Stimulated activated CD8-positive, alpha-beta memory T cell treated with anti-CD3 and anti-CD28 coated beads, Interleukin-7, amount 100 ng/mL, for 1 hour (primary cell): ENCODE measurements around the gene ROPN1B.
A peak's percentile ranks its signal among the peaks of the same experiment; 100 is the strongest.
"Not testable (repeated sequence)": the region's sequence is repeated elsewhere in the genome, so short reads cannot be mapped to it uniquely, and the experiment has no call there.

ENCODE experiments used
- DNase-seq, 2 donors: peaks; one replicate each; pipeline ENCODE4 v3.0.0-alpha.2; 2020; ENCODE audit warnings: low read depth in 2 of 2

Gene ROPN1B

DNA sequence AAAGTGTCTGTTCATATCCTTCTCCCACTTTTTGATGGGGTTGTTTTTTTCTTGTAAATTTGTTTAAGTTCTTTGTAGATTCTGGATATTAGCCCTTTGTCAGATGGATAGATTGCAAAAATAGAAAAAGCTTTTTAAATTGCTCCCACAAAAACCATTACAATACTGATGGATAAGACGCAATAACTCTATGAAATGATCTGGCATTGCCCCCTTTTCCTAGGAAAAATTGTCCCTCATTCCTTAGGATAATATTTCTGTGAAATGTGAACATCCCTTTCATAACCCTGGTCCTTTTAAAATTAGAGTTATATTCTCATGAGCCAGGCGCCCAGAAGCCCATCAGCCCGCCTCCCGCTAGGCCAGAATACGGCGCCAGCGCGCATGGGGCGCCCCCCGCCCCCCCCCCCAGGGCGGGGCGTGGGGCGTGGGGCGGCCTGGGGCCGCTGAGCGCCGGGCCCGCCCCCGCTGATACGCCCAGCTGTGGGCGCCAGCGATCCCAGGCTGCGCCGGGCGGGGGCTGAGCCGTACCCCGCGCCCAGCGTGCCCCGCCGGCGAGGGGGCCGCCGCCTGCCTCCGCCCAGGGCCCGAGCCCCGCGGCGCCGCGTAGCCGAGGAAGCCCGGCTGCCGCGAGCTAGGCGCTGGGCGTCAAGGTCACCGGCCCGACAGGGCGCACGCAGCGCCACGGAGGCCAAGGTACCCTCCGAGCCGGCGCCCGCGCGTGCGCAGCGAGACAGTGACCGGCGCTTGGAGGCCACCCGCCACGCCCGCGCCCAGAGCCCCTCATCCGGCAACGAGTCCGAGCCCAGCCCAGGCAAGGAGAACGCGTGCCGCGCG is 11.1 kb upstream of the ROPN1B start:
- no peak for DNase-seq

DNA sequence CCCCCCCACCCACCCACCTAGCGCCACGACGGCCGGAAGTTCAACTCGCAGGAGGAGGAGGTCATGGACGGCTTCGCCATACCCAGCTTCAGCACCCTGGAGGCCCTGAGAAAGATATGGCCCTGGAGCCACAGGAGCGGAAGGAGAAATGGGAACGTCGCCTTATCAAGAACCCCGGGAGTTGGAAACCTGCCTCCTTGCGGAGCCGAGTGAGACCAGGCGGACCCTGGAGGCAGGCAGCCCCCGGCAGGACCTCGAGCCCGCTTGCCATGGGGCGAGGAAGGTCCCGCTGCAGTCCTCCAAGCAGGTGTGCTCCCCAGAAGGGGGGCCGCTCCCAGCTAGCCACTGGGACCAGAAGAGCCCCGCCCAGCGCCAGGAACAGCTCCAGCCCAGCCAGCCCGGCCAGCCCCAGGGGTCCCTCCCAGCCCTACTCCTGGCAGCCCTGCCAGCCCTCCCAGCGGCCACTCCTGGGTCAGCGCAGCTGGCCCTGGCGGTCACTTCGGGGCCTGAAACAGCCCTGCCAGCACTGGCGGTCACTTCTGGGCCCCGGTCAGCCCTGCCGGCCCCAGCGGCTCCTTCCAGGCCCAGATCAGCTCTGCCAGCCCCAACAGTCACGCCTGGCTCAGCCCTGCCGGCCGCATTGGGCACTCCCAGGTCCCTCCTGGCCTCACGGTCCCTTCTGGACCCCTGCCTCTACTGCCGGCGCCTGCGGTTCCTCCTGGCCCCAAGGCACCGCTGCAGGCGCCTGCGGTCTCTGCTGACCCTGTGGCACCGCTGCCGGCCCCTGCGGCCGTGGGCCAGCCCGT is 10.3 kb upstream of the ROPN1B start:
- DNase-seq: no peak

DNA sequence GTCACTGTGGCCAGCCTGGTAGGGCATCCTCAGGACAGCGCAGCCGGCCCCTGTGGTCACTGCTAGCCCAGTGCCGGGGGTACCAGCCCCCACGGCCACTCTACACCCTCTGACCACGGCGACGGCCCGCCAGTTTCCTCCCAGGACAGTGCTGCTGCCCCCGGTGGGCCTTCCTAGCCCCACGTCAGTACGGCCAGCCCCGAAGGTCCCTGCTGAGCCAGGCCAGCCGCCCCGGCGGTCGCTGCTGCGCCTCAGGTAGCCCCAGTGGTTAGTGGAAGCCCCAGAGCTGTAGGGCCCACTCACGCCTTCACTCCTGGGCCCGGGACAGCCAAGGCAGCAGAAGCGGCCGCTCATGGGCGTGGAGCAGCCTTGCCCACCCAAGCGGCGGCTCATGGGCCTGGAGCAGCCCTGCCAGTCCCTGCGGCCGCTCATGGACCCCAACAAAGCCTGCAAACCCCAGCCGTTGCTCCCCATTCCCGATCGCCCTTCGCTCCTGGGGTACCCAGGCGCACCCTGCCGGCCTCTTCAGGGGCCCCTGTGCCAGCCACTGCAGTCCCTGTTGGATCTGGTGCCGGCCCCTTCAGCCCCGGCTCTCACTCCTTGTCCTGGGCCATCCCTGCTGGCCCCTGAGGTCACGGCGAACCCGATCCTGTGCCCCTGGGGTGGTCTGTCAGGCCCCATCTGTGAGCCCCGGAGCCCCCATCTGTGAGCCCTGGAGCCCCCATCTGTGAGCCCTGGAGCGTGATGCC is 9.5 kb upstream of the ROPN1B start:
- DNase-seq: no peak

DNA sequence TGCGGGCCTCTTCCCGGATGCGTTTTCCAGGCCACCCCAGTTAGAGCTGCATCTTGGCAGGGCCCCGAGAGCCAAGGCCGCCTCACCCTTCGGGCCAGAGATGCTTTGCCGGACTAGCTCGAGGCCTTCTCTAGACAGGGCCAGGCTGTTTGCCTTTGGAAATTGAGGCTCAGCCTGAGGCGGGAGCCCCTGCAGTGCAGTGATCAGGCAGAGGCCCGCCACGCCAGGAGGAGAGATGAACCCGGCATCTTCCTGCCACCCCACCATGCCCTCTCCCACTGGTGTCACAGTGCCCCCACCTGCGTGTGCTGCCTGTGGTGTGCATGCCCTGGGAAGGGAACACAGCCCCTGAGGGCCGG is 8.9 kb upstream of the ROPN1B start:
- DNase-seq: no peak

DNA sequence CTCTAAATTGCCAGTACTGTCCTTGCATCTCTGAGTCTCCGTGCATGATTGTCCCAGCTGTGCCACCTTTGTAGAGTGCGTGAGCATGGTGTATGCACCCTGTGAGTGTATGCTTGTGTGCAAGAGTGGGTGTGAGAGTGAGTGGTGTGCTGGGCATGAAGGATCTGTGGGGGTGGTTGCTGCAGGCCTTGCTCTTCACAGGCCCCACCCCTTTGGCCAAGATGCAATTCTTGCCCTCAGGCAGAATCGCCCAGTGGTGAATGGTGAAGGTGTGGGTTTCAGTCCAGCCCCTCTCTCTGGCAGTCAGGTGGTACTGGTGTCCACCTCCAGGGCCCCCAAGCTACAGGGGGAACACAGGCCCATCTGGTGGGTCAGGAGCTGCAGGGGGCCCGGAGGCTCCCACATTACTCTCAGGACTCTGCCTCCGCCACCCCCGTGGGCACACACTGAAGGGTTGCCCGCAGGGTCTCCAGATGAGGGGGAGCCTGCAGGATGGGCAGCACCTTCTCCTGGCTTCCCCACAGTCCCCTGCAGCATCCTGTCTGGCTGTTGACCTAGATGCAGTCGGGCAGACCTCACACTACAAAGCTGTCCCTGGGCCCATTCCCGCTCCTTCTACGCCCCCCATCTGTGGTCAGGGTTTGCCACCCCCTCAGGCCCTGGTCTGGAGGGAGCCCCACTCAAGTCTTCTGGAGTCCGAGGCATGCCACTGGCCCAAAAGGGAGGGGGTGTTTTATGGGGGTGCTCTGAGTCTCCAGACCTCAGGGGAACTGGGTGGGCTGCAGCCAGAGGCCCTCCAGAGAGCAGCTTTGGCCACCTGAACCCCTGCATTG is 8.3 kb upstream of the ROPN1B start:
- no peak for DNase-seq

DNA sequence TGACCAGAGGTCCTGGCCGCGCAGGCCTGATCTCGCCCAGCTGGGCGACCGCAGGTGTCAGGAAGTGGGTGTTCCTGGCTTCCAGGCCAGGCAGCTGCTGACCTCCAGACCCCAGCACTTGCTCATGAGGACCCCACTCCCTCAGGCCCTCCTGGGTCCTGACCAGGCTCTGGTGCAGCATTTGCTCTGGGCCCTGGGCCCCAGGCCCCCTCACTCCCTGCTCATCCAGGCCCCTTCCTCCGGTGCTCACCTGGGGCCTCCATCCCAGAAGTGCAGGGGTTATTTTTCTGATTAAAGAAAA is 7.7 kb upstream of the ROPN1B start:
- no peak for DNase-seq

DNA sequence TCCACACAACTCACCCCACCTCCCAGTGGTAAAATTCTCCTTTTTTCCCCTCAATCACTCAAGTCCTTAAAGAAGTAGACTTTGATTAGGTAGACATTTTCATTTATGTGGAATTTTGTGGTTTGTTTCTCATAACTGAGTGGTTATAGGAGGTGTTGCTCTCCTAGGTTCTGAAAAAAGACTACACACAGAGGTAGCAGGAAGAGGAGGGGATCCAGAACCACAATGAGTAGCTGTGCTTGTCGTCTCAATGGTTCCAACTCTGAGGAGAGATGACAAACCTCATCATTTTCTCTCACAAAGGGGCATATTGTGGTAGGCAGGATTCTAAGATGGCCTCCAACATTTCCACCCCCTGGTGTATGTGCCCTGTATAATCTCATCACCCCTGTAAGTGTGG is 5.1 kb upstream of the ROPN1B start:
- DNase-seq: not testable (repeated sequence)

DNA sequence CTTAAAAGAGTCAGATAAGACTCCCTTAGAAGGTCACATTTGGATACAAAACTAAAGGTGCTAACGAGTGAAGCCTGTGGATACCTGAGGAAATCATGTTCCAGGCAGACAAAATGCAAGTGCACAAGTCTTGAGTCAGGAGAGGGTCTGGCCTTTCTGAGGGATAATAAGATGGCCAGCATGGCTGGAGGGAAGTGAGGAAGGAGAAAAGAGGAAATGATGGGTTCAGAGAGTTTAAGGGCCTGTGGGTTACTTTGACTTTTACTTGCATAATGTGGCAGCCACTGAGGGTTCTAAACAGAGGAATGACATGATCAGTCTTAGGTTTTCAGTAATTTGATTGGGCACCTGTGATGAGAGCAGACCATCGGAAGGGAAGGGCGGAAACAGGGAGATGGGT is 3.5 kb upstream of the ROPN1B start:
- DNase-seq: no peak

DNA sequence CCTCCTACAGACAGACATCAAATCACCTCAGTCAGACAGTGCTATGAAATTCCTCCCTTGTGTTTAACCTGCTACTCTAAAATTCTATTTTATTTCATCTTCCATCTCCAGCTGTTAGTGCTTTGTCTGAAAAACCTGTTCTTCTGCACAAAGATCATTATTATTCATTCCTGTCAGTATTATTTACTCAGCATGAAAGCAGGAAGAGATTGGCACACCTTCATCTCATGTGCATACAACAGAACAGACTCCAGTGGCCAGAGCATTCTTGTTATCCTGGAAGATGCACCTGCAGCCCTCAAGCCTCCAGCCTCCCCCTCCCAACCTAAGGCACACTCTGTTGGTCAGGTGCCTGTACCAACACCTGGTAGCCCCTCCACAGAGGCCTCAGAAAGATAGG is 1.8 kb upstream of the ROPN1B start:
- DNase-seq: no peak

DNA sequence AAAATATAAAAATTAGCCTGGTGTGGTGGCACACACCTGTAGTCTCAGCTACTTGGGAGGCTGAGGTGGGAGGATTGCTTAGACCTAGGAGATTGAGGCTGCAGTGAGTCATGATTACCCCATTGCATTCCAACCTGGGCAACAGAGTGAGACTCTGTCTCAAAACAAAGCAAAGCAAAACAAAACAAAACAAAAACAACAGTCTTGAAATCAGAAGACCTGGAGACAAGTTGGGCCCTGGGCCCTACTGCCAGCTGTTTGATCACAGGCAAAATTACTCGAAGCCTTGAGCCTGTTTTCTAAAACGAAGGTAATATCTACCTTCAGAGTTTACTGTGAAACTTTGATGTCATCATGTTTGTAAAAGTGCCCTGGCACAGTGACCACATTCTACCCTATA is 857 bp upstream of the ROPN1B start:
- not testable (repeated sequence) for DNase-seq

DNA sequence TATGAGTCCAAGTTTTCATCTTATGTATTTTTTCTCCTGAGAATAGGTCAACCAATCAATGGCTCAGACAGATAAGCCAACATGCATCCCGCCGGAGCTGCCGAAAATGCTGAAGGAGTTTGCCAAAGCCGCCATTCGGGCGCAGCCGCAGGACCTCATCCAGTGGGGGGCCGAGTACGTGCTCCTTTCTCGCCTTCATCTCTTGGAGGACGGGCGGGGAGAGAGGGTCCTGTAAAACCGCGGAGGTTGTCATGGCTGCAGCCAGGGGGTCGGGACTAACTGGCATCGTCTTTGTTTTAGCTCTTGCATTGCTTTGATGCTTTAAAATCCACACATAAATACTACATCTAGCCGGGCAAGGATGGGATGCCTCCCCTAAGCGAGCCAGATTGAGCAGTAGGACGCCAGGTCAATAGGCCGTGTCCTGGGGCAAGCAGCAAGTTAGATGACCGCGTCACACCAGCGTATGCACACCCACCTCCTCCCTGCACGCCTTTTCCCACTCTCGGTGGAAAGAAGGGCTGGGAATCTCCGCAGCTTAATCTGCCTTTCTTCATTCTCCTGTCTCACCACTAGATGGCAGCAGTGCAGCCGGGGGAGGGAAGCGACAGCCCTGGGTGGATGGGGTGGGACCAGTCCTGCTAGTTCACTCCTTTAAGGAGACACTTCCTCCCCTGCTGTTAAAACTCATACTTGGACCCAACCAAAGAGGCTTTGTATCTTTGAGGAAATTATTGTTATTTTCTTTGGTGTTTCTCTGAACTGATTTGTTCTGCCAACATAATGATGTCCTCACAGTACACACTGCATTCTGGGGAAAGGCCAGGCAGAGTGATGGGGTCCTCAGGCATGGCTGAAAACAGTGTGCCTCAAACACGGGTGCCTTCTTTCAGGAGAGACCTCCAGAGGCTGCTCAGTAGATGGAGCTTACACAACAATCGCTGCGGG is 3.3 kb downstream of the ROPN1B start:
- DNase-seq: not testable (repeated sequence)

DNA sequence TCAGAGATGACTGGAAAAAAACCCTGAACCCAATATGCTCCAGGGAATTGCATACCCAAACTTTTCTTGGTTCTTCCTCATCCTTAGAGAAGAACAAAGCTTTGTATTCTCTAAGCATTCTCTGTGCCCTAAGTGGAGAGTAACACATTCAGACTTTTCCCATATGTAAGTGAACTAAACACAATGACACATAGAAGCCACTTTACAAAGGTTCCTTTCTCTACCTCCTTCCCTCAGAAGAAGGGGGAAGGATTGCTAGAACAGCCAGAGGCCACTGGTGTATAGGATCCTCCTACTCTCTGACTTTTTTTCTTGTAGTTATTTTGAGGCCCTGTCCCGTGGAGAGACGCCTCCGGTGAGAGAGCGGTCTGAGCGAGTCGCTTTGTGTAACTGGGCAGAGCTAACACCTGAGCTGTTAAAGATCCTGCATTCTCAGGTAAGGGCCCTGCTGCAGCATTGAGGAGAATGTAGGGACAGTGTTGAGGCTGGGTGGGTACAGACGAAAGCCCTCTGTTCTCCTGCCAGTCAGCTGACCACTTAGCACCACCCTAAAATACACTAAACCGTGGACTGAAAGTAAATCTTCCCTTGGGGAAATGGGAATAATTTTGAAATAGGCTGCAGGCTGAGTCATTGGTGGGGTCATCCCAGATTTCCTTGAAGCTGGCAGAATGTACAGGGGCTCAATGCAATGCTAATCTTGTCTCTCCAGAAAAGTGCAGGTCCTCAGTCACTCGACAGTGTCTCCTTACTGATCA is 6.4 kb downstream of the ROPN1B start:
- not testable (repeated sequence) for DNase-seq

DNA sequence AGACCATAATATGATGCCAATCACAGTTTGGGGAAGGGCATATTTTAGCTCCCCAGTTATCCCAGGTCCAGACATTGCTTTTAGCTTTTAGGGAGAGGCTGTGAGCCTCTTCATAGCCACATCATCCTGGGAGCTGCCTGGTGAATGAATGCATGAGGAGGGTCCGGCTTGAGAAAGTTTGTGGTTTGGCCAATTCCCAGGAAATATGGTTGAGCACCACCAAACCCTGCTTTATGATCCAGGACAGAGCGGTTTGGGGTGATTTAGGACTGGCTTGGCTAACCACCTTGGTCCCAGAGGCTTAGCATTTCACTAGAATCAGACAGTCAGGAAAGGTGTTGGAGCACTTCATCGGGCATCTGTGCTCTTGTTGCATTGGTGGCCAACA is 7.0 kb downstream of the ROPN1B start:
- not testable (repeated sequence) for DNase-seq

DNA sequence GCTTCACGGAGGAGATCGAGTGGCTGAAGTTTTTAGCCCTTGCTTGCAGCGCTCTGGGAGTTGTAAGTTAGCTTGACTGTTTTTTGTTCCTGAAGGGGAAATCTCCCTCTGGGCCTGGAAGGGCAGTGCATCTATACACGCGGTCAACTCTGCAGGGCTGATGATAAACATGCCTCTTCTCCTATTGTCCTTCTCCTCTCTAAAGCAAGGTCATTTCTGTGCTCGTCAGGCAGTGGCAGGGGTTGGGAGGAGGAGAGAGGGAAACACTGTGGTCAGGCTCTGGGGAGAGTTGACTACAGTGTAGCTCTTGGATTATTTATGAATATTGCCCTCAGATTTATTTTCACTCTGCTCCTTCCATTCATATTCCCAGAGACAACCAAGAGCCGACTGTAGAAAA is 8.1 kb downstream of the ROPN1B start:
- not testable (repeated sequence) for DNase-seq

DNA sequence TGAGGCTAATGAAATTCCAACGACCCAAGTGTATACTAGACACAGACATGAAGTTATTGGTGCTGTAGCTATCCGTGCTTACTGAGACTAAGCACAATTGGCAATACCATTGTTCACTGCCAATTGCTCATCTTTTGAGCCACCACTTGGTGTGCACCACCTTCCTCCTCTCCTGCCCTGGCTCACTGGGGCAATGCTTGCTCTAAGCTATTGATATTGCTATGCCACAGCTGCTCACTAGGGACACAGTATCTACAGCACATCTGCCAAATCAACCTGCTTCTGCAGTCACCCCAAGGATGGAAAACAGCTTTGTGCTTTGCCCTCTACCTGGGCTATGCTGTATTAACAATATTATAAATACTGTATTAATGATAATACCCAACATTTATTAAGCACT is 16.0 kb downstream of the ROPN1B start:
- DNase-seq: not testable (repeated sequence)

DNA sequence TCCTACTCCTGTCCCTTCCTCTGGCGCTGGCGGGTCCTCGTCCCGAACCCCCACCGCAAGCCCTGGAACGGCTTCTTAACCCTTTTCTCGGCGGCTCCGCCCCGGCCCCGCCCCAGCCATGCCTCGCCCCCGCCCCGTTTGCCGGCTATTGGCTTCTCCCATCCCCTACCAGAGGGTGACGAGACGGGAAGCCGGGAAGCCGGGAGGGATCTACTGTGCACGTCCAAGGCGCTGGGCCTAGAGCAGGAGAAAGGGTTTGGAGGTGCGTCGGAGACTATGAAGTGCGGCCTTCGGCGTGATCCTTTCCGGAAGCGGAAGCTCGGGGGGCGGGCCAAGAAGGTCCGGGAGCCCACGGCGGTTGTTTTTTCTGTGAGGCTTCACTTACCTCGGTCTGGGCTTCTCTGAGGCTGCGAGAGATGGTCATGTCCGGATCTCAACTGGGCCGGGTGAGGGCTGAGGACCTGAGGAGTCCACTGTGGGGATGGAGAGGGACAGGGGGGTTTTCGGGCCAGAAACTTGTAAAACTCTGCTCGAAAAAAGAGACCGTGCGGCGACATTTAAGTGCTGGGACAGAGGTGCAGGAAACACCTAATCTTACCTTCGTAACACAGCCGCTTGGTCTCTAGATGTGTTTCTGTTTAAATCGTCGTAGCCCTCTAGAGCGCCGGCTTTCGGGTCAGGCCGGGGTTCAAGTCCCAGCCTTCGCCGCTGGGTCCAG is 21.4 kb downstream of the ROPN1B start:
- peak; percentile 37 to 50 for DNase-seq

DNA sequence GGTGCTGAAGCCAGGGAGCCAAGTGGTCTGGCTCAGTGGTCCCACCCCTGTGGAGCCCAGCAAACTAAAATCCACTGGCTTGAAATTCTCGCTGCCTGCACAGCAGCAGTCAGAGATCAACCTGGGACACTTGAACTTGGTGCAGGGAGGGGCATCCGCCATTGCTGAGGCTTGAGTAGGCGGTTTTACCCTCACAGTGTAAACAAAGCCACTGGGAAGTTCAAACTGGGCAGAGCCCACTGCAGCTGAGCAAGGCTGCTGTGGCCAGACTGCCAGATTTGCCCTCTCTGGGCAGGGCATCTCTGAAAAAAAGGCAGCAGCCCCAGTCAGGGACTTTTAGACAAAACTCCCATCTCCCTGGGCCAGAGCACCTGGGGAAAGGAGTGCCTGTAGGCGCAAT is 27.8 kb downstream of the ROPN1B start:
- DNase-seq: not testable (repeated sequence)

DNA sequence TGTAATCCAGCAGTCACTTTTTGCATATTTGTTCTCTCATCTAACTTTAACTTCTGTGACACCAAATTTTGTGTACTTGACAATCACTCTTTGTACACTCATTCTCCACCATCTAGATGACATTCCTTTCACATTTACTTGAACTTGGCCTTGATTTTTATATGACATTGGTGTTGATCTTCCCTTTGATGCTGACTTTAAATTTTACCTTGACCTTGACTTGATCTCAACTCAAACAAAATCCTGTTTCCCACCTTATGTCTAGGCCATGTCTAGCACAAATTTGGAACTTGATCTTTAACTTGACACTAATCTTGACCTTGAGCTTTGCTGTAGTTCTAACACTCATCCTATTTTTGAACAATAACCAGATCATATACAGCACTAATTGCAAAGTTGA is 33.2 kb downstream of the ROPN1B start:
- no peak for DNase-seq
